ENCODE measurements around the gene COX14.

DNA sequence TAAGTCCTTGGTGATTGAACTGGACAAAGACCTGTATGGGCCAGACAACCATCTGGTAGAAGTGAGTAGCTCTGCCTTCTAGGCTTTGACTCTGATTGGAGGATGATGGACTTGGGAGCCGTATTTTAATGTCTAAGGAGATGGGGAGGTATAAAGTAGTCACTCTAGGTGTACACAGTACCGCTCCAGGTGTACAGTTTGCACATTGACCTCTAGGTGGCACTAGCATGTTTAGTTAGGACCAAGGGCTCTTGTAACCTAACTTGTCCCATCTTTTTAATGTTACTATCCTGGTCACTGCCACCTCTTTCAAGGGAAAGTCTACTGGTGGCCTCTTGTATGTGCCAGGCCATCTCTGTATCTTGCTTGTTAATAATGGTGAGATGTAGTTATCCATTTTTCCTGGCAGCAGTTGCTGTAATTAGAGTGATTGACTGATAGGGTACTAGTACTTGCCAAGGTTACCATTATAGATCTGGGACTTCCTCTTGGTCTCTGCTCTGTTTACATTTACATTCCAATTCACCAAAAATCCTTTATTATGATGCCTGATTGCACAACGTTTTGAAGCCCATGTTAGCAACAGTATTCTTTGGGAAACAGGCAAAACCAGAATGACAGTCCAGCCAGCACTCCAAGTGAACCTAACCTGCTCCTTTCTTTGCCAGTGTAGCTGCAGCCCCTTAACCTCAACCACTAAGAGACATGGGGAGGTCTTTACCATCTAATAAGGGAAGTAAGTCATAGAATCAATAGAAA is 23.3 kb upstream of the COX14 start:
- no peak for TF ChIP-seq YY1 (IDR thresholded peaks at IDR 0.05; ENCODE audit: insufficient read depth, insufficient read length)
- no peak for TF ChIP-seq SUZ12 (IDR thresholded peaks at IDR 0.05; ENCODE audit: extremely low read depth, insufficient read depth, insufficient read length)

Measured in NT2/D1 (cell line).